ENCODE measurements around the gene MOGAT3.

MOGAT3 gene

GRCh38 chr7:101239951-101240220, 39.0 kb upstream of the MOGAT3 start:
- Histone ChIP-seq H3K27me3 (ENCODE audit: insufficient read depth, low read length) (no peaks in the 10 kb centered on the region), H3K36me3 (ENCODE audit: insufficient read depth, low read length) (peaks cover 18% of the 10 kb centered on the region; the same call in 1 of the 2 replicates), H3K9ac (ENCODE audit: low read depth, low read length) (no peak overlapping the region), H3K9me3 (ENCODE audit: insufficient read depth, low read depth, low read length) (no peaks in the 10 kb centered on the region), H3K4me1 (ENCODE audit: insufficient read depth, low read length) (peaks cover 13% of the 10 kb centered on the region; the same call in 1 of the 2 replicates), H3K4me3 (ENCODE audit: low read length) (no peak overlapping the region), H3K27ac (ENCODE audit: low read depth, low read length) (no peak overlapping the region)
- WGBS = 93% methylated on average over 9 of the region's 9 CpGs

GRCh38 chr7:101239191-101239950, 38.5 kb upstream of the MOGAT3 start:
- Histone ChIP-seq H3K9ac (ENCODE audit: low read depth, low read length) (no peak overlapping the region), H3K36me3 (ENCODE audit: insufficient read depth, low read length) (peaks cover 18% of the 10 kb centered on the region; the same call in 1 of the 2 replicates), H3K27me3 (ENCODE audit: insufficient read depth, low read length) (no peaks in the 10 kb centered on the region), H3K27ac (ENCODE audit: low read depth, low read length) (no peak overlapping the region; the same call in 1 of the 2 replicates), H3K9me3 (ENCODE audit: insufficient read depth, low read depth, low read length) (no peaks in the 10 kb centered on the region), H3K4me1 (ENCODE audit: insufficient read depth, low read length) (peaks cover 13% of the 10 kb centered on the region; the same call in 1 of the 2 replicates), H3K4me3 (ENCODE audit: low read length) (no peak overlapping the region)
- WGBS = 90% methylated on average over 27 of the region's 27 CpGs

- H3K27ac ChIP-seq (ENCODE audit: low read depth, low read length) = no peak overlapping the region; the same call in 1 of the 2 replicates
- H3K27me3 ChIP-seq (ENCODE audit: insufficient read depth, low read length) = no peaks in the 10 kb centered on the region
- 87% methylated on average over 26 of the region's 28 CpGs for WGBS
- no peak overlapping the region for H3K9ac ChIP-seq (ENCODE audit: low read depth, low read length)
- H3K36me3 ChIP-seq (ENCODE audit: insufficient read depth, low read length) = peaks cover 18% of the 10 kb centered on the region; the same call in 1 of the 2 replicates
- H3K9me3 ChIP-seq (ENCODE audit: insufficient read depth, low read depth, low read length) = no peaks in the 10 kb centered on the region
- no peak overlapping the region for H3K4me3 ChIP-seq (ENCODE audit: low read length)
- peaks cover 8% of the 10 kb centered on the region; the same call in 1 of the 2 replicates for H3K4me1 ChIP-seq (ENCODE audit: insufficient read depth, low read length)
These were observed 37.7 kb upstream of the MOGAT3 start for GRCh38 chr7:101238226-101239182.

DNA sequence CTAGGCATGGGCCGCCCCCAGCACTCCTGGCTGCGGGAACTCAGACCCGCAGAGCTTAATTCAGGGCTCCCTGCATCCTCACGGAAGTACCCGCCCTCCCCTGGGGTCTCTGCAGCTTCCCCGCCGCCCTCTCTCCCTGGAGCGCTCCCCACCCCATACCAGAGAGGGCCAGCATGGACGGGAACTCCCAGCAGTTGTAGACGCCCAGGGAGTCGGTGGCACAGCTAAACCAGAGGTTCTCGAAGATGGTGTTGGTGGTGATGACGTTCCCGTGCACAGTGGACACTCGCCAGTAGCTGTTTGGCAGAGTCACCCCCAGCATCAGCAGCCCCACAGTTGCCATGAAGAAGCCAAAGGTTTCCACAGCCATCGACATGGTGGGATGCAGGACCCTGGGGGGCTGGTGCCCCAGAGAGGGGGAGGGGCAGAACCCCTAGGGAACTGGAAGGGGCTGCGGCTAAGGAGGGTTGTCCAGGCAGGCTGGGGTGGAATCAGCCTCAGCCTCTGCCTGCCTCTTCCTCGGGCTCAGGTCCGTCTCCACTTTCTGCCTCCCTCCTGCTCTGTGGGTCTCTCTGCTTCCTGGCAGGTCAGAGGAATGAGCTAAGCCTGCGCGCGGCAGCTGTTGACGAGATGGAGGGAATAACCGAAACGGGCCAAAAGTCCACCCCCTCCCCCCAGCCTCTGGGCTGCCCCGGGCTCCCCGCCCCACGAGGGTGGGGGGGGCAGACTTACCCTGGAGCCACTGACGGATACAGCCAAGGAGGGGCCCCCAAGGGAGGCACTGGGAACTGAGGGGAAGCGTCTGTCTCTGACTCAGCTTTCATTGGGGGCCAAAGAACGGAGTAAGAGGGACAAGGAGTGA, 36.6 kb upstream of the MOGAT3 start, which contains the start of gene CLDN15:
TSS of gene CLDN15 (minus strand) at position 597 of the 862 bp plus-strand sequence. CDS start at position 376, 221 bp downstream.
- Histone ChIP-seq H3K9me3 (ENCODE audit: insufficient read depth, low read depth, low read length) (no peaks in the 10 kb centered on the region), H3K9ac (ENCODE audit: low read depth, low read length) (no peak within 1 kb of the TSS), H3K4me1 (ENCODE audit: insufficient read depth, low read length) (peaks cover 8% of the 10 kb centered on the region), H3K27me3 (ENCODE audit: insufficient read depth, low read length) (no peaks in the 10 kb centered on the region), H3K27ac (ENCODE audit: low read depth, low read length) (0 out of 2 replicates have a peak within 1 kb of the TSS, but pooled peaks have one; percentile 25), H3K4me3 (ENCODE audit: low read length) (no peak within 1 kb of the TSS), H3K36me3 (ENCODE audit: insufficient read depth, low read length) (peaks cover 18% of the 10 kb centered on the region; the same call in 1 of the 2 replicates)
- WGBS = 81% methylated on average over 31 of the region's 31 CpGs

- Histone ChIP-seq H3K36me3 (ENCODE audit: insufficient read depth, low read length) (peaks cover 18% of the 10 kb centered on the region; the same call in 1 of the 2 replicates), H3K4me1 (ENCODE audit: insufficient read depth, low read length) (peaks cover 15% of the 10 kb centered on the region), H3K27ac (ENCODE audit: low read depth, low read length) (no peak overlapping the region), H3K9ac (ENCODE audit: low read depth, low read length) (no peak overlapping the region), H3K27me3 (ENCODE audit: insufficient read depth, low read length) (no peaks in the 10 kb centered on the region), H3K9me3 (ENCODE audit: insufficient read depth, low read depth, low read length) (no peaks in the 10 kb centered on the region), H3K4me3 (ENCODE audit: low read length) (no peak overlapping the region)
- 96% methylated on average over 21 of the region's 21 CpGs for WGBS
These were observed 35.5 kb upstream of the MOGAT3 start for GRCh38 chr7:101236292-101236835.

- peaks cover 15% of the 10 kb centered on the region for H3K4me1 ChIP-seq (ENCODE audit: insufficient read depth, low read length)
- 95% methylated on average over 8 of the region's 9 CpGs for WGBS
- no peaks in the 10 kb centered on the region for H3K9me3 ChIP-seq (ENCODE audit: insufficient read depth, low read depth, low read length)
- no peak overlapping the region for H3K9ac ChIP-seq (ENCODE audit: low read depth, low read length)
- no peak overlapping the region for H3K27ac ChIP-seq (ENCODE audit: low read depth, low read length)
- H3K27me3 ChIP-seq (ENCODE audit: insufficient read depth, low read length) = no peaks in the 10 kb centered on the region
- no peak overlapping the region for H3K4me3 ChIP-seq (ENCODE audit: low read length)
- H3K36me3 ChIP-seq (ENCODE audit: insufficient read depth, low read length) = peaks cover 13% of the 10 kb centered on the region; the same call in 1 of the 2 replicates
These were observed 34.7 kb upstream of the MOGAT3 start for GRCh38 chr7:101235522-101235921.

GRCh38 chr7:101235050-101235449, 34.2 kb upstream of the MOGAT3 start:
- H3K9ac ChIP-seq (ENCODE audit: low read depth, low read length) = no peak overlapping the region
- peaks cover 9% of the 10 kb centered on the region; the same call in 1 of the 2 replicates for H3K36me3 ChIP-seq (ENCODE audit: insufficient read depth, low read length)
- 81% methylated on average over 11 of the region's 11 CpGs for whole genome bisulfite sequencing
- H3K27me3 ChIP-seq (ENCODE audit: insufficient read depth, low read length) = no peaks in the 10 kb centered on the region
- H3K9me3 ChIP-seq (ENCODE audit: insufficient read depth, low read depth, low read length) = no peaks in the 10 kb centered on the region
- H3K4me3 ChIP-seq (ENCODE audit: low read length) = no peak overlapping the region
- H3K4me1 ChIP-seq (ENCODE audit: insufficient read depth, low read length) = peaks cover 15% of the 10 kb centered on the region
- no peak overlapping the region for H3K27ac ChIP-seq (ENCODE audit: low read depth, low read length)

GRCh38 chr7:101234636-101235035, 33.8 kb upstream of the MOGAT3 start:
- Histone ChIP-seq H3K9me3 (ENCODE audit: insufficient read depth, low read depth, low read length) (no peaks in the 10 kb centered on the region), H3K36me3 (ENCODE audit: insufficient read depth, low read length) (peaks cover 5% of the 10 kb centered on the region; the same call in 1 of the 2 replicates), H3K27ac (ENCODE audit: low read depth, low read length) (no peak overlapping the region), H3K9ac (ENCODE audit: low read depth, low read length) (no peak overlapping the region), H3K27me3 (ENCODE audit: insufficient read depth, low read length) (no peaks in the 10 kb centered on the region), H3K4me1 (ENCODE audit: insufficient read depth, low read length) (peaks cover 15% of the 10 kb centered on the region), H3K4me3 (ENCODE audit: low read length) (no peak overlapping the region)
- WGBS = 88% methylated on average over 5 of the region's 5 CpGs

GRCh38 chr7:101233907-101234547, 33.2 kb upstream of the MOGAT3 start:
- no peak overlapping the region for H3K27ac ChIP-seq (ENCODE audit: low read depth, low read length)
- H3K27me3 ChIP-seq (ENCODE audit: insufficient read depth, low read length) = no peaks in the 10 kb centered on the region
- H3K4me3 ChIP-seq (ENCODE audit: low read length) = no peak overlapping the region
- no peak overlapping the region for H3K9ac ChIP-seq (ENCODE audit: low read depth, low read length)
- H3K9me3 ChIP-seq (ENCODE audit: insufficient read depth, low read depth, low read length) = no peaks in the 10 kb centered on the region
- 87% methylated on average over 21 of the region's 21 CpGs for WGBS
- 0 out of 2 replicates have a peak, but pooled peaks cover 3% of the 10 kb centered on the region for H3K36me3 ChIP-seq (ENCODE audit: insufficient read depth, low read length)
- H3K4me1 ChIP-seq (ENCODE audit: insufficient read depth, low read length) = peaks cover 15% of the 10 kb centered on the region

Data from HUES64 (cell line).